GM21619 (cell line): ENCODE results near the gene VEGFB.

ENCODE experiments used
- ATAC-seq: cut with Tn5 transposase; IDR thresholded peaks from one replicate; pipeline ENCODE4 v1.9.1; 2021; ENCODE audit not compliant: unreplicated experiment

The VEGFB gene

DNA sequence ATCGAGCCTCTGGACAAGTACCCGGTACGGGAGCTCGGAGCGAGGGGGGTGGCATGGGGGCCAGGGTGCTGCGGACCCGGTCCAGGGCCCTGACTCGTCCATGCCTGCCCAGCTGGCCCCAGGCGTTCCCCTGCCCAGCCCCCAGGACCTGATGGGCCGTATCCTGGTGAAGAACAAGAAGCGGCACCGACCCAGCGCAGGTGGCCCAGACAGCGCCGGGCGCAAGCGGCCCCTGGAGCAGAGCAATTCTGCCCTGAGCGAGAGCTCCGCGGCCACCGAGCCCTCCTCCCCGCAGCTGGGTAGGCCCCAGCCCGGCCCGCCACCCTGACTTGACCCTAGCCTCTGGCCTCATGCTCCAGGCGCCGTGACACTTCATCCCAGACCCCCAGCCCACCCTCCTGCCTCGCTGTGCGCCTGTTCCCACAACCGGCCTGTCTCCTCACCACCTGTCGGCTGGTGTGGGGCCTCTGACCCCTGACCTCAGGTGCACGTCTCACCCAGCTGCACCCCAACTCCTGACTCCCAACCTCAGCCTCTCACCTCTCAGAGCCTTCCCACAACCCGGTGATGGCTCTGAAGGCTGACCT lies 24.7 kb downstream of the VEGFB start:
- no peak for ATAC-seq

DNA sequence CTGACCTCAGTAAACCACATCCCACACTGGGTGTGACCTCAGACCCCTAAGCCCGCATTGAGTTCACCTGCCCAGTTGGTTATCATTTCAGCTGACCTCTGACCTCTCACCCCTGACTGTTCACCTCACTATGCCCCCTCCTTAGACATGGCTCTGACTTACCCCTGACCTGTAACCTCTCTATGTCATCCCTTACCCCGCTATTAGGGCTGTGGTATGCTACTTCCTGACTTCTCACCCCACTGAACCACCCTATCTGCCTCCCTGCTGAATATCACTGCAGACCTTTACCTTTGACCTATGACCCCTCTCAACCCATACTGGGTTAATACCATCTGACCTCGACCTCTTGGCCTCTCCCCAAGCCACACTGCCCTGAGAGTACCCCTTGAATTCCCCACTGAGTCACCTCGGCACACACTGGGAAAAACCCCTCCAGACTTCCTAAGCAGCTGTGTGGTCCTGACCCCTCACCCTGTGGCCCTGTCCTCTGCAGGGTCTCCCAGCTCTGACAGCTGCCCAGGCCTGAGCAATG lies 25.2 kb downstream of the VEGFB start:
- ATAC-seq = no peak

DNA sequence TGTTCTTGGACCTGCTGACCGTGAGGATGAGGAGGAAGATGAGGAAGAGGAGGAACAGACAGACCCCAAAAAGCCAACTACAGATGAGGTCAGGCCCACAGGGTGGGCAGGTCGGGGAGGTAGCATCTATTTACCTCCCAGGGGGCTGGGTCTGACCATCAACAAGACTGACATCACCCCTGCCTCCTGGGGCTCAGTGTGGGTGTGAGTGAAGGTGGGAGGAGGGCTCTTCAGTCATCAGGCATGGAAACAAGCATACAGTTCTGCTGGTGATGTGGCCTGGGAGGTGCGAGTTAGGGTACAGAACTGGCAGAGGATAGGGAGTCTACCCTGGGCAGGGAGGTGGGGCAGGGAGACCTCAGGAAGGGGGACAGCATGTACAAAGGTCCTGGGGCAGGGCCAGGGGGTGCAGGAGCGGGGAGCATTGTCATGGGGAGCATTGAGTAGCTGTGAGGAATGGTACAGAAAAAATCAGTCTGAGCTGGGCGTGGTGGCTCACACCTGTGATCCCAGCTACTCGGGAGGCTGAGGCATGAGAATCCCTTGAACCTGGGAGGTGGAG lies 25.8 kb downstream of the VEGFB start:
- no peak for ATAC-seq

DNA sequence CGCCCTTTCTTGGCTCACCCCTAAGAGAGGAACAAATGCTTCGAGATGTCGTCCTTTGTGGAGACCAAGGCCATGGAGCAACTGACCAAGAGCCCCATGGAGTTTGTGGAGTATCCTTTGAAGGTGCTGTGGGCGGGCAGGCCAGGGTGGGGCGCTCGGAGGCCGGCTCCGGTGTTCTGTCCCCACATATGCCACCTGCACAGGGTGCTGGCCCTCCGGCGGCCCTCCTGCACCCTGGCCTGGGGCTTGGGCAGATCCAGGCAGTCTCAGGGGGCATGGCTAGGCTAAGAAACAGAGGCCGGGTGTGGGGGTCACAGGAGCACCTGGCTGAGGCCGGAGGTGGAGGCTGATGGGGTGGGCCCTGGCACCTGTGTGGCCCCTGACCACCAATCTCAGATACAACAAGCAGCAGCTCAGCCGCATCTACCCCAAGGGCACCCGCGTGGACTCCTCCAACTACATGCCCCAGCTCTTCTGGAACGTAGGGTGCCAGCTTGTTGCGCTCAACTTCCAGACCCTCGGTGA lies 27.2 kb downstream of the VEGFB start:
- ATAC-seq = no peak

DNA sequence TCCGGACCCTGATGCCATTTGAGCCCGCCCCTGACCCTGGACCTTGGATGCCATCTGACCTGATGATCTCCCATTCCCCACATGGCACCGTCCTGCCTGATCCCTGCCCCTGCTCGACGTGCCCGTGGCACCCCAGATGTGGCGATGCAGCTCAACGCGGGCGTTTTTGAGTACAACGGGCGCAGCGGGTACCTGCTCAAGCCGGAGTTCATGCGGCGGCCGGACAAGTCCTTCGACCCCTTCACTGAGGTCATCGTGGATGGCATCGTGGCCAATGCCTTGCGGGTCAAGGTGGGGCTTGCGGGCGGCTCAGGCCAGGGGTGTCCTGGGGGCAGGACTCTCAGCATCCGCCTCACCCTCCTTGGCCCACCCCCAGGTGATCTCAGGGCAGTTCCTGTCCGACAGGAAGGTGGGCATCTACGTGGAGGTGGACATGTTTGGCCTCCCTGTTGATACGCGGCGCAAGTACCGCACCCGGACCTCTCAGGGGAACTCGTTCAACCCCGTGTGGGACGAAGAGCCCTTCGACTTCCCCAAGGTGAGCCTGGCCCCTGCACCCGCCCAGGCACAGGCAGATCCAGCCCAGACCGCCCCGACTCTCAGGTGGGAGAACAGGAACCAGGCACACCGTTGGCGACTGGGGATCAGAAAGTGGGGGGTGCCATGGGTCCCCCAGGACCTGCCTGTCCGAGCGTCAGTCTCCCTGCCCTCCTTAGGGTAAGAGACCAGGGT lies 28.1 kb downstream of the VEGFB start:
- no peak for ATAC-seq

DNA sequence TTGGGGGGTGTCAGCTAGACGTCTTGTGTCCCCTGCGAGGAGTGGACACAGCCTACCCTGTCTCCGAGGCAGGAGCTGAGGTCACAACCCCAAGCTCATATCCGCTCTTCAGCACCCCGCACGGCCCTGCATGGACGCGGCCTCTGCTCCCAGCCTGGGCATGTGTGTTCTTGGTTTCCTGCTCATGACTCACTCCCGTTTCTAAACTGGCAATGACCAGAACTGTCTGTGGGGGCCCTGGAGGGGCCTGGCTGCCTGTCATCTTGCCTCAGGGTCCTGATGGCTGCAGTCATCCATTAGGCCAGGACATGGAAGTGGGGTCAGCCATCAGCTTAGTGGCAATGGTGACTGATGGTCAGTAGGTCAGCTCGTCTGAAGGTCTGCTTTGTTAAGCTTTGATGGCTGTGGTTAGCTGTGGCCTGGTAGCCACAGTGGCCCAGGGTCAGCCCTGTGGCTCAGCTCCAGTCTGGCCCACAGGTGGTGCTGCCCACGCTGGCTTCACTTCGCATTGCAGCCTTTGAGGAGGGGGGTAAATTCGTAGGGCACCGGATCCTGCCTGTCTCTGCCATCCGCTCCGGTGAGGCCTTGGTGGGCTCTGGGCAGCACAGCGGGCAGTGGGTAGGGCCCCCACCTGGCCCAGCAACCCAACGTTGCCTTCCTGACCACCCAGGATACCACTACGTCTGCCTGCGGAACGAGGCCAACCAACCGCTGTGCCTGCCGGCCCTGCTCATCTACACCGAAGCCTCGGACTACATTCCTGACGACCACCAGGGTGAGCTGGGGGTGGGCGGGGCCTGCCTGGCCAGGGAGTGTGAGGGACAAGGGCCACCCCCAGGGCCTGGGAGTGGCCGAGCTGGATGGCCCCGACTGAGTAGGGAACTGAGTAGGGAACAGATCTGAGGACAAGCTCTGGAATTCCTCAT lies 28.9 kb downstream of the VEGFB start:
- ATAC-seq = no peak

DNA sequence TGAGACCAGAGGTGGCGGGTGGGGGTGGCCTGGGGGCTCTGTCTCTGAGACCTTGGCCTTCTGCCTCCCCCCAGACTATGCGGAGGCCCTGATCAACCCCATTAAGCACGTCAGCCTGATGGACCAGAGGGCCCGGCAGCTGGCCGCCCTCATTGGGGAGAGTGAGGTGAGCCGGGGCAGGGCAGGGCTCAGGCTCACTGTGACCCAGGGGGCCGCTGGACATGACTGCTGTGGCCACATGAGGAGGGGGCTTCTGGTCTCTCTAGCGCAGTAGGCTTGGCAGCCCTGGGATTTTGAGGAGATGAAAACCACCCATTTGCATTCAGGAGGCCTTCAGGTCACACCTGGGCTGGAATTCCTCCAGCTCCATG lies 29.5 kb downstream of the VEGFB start:
- ATAC-seq = no peak

DNA sequence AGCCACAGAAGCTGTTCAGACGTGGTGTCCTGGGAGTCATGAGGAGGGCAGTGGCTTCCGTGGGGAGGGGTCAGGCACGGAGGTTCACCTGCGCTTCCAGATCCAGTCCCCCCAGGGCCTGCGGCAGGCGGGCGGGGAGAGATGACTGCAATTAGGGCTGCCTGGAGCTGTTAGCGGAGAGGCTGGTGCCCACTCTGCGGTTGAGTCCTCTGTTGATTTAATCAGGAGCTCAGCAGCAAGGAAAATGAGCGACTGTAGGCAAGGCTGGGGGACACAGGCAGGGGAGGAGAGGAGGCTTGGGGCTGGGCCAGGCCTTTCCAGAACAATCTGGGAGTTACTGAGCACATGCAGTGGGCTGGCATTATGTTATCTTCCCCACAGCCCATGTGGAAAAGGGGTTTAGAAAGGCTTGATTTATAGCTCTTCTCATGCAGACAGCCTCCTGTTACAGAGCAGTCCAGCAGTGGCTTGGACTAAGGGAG lies 30.0 kb downstream of the VEGFB start:
- ATAC-seq = no peak

DNA sequence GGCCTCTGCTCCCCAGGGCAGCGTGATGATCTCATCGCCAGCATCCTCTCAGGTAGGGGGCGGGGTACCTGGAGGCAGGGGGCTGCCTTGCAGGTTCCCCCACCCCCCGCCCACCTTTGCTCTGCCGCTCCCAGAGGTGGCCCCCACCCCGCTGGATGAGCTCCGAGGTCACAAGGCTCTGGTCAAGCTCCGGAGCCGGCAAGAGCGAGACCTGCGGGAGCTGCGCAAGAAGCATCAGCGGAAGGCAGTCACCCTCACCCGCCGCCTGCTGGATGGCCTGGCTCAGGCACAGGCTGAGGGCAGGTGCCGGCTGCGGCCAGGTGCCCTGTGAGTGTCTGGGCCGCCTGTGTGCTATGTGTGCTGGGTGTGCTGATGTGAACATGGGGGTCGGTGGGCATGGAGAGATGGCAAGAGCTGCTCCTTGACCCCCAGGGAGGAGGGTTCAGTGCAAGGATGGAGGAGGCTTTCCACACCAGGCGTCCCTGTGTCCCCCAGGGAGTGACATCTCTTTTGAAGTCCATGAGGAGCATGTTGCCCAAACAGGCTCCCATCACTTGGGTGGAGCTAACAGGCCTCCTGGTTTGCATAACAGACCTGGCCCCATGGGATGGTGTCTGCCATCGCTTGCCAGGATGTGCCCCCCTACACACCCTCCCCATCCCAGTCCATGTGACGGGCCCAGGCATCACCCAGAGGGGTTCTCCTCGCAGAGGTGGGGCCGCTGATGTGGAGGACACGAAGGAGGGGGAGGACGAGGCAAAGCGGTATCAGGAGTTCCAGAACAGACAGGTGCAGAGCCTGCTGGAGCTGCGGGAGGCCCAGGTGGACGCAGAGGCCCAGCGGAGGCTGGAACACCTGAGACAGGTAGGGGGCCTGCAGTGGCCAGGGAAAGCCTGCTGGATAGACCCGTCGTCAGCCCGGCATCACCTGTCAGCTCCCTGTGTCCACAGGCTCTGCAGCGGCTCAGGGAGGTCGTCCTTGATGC lies 31.1 kb downstream of the VEGFB start:
- ATAC-seq = no peak

DNA sequence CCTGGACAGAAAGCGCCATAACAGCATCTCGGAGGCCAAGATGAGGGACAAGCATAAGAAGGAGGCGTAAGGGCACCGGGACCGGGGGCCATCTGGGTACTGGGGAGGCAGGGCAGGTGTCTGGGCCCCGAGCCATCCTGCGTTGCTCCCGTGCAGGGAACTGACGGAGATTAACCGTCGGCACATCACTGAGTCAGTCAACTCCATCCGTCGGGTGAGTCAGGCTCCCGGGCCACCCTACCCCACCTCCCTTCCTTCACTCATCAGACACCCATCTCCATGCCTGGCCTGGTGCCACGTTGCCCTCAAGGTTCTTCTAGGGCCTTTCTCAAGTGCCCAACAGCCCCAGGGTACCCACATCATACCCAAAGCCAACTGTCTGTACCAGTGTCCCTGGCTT lies 32.0 kb downstream of the VEGFB start:
- ATAC-seq = no peak

DNA sequence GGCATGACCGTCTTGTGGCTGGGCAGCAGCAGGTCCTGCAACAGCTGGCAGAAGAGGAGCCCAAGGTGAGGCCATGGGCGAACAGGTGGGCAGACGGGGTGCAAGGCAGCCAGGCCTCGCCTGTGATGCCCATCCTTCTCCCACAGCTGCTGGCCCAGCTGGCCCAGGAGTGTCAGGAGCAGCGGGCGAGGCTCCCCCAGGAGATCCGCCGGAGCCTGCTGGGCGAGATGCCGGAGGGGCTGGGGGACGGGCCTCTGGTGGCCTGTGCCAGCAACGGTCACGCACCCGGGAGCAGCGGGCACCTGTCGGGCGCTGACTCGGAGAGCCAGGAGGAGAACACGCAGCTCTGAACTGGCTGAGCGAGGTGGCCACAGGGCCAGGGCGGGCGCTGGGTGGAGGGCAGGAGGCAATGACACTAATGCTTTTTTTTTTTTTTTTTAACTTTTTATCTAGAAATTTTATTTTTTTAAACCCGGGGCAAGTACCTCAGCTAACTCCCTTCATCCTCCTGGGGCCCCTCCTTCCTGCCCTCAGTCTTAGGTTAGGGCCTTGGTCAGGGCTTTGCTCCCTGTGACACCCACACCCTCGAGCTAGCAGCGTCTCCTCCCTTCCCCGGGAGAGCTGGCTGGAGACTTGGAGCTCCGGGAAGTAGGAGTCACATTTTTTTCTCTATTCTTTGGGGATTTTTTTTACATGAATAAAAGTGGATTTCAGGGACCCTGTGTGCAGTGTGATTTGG lies 33.0 kb downstream of the VEGFB start:
- no peak for ATAC-seq

DNA sequence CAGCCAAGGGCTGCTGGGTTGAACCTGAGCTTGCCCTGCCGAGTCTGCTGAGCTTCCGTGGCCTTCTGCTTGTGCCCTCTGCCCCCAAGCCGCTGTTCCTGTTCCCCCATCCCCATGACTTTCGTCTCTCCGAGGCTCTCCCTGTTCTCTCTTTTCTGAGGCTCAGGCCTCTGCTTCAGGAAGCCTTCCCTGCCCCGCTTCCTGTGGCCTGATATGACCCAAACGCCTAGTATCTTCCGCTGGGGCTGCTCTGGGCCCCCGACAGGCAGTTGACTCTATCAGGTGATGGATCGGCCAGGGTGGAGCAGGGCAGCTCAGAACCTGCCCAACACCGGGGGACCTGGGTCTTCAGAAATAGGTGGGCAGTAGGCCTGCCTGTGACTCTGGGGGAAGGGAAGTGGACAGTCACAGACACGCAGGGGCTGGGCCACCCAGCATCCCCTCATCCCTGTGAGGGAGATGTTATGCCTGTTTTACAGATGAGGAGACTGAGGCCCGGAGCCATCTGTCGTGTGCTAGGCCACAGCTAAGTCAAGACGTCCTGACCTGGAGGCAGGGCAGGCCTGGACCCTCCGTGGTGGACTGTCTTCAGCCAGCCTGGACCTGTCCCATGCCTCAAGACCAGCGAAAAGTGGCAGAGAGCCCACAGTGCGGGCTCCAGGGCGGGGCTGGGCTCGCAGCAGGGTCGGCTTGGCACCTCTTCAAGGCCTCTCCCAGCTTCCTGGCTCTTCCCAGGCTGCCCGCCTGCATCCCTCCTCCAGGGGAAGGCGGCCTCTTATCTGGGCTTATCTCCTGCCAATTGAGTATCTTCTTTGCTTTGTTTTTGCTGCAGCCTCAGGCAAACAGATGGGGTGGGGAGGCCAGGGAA lies 33.9 kb downstream of the VEGFB start:
- no peak for ATAC-seq

DNA sequence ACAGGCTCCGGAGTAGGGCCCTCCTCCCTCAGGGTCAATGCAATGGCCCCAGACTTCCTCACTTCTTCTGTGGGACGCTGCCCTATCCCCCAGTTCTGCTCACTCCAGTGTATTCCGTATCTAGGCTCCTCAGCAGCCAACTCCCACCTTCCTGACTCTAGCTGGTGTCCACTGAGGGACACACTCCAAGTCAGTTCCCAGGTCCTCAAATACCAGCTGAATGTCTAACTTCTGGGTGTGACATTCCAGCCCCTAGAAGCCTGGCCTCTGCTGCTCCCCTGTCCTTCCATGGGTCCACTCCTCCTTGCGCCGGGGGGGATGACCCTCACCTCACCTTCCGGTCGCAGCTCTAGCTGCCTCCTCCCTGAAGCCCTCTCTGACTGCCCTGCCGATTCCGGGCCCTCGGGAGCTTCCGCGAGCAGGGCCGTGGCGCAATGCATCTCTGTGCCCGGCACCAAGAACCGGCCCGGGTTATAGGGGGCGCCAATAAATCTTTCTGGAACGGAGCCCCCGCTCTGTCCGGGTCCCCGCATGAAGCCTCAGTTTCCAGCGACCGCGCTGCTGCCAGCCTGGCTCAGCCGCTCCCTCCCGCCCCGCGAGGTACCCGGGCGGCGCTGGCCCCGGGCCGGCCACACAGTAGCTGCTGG lies 34.6 kb downstream of the VEGFB start:
- peak; percentile 14 for ATAC-seq

DNA sequence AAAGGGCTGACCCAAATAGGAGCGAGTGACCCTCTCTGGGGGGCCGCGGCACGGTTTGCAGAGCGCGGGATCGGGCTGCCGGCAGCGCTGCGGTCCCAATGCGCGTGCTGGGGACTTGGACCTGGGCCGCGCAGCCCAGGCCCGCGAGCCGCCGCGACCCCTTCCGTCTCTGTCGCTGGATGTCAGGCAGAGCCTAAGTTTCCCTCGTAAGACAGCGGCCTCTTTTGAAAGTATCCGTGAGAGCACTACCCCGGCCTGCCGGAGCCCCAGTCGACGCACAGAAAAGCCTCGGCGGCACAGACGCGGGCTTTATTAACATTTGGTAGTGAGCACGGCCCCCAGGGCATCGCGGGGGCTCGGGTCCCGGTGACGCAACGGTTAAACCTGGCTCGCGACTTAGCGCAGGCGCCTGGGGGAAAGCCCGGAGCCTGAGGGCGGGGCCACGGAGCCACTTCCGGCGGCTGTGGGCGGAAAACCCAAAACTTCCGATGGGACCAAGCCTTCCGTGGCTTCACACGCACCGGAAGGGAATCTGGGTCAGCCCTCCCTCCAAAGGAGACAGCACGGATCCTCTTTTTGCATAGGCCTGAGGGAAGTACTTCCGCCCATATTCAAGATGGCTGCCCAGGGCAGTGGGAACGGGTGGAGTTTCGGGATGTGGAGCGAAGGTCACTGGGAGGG lies 35.3 kb downstream of the VEGFB start:
- ATAC-seq = peak; percentile 60

DNA sequence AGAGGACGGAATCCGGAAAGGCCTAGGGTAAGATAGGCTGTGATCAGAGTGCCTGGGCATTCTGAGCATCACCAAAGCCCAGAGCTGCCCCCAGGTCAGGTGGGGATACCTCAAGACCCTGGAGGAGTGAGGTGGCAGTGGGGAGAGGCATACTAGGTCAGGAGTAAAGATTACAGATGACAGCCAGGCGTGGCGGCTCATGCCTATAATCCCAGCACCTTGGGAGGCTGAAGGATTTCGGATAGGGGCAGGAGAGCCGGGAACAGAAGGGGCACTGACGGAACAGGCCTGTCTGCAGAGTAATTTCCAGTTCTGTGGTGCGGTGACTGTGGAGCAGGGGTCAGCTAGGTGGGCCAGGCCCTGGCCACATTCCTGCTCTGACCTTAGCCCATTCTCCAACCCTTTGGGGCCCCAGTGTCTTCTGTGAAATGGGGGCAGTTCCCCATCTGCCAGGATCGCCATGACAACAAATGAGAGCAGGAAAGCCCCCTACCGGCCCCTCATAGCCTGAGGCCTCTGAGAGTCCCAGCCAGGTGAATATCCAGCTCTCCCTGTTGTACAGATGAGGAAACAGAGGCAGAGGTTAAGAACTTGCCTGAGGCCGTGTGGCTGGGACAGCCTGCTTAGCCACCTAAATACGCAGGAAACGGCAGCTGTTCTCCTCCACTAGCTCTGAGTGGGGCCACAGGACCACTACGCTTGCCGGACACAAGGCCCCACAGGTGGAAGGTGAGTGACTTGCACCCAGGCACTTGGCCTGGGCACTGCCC lies 40.8 kb downstream of the VEGFB start:
- ATAC-seq = no peak

DNA sequence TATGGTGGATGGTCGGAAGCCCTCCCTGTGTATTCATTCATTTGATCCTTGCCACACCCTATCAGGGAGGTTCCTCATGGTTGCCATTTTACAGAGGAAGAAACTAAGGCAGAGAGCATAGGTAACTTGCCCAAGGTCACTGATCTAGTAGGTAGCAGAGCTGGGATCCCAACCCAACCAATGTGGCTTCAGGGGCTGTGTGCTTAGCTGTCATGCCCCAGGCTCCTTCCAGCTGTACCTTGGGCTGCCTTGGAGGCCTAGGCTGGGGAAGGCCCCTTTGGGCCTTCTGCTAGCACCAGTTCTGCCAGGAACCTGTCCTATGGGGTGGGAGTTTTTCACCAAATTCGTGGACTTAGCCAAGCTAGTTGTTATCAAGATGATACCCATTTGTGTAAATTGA lies 41.5 kb downstream of the VEGFB start:
- no peak for ATAC-seq
